ENCODE data around the gene NFIB.

Gene NFIB

DNA sequence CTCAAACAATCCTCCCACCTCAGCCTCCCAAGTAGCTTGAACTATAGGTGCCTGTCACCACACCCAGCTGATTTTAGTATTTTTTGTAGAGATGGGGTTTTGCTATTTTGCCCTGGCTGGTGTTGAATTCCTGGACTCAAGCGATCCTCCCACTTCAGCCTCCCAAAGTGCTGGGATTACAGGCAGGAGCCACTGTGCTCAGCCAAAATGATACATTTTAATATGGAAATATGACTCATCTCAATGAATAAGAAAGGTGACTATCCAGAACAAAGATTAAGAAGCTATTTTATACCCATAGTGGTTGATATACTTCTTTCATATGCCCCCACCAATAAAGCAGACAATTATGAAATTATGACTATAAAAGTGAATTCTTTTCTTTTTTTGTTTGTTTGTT lies 166.2 kb downstream of the NFIB start:
- DNase-seq (ENCODE audit: low read depth in 3 of 3) = no peak

DNA sequence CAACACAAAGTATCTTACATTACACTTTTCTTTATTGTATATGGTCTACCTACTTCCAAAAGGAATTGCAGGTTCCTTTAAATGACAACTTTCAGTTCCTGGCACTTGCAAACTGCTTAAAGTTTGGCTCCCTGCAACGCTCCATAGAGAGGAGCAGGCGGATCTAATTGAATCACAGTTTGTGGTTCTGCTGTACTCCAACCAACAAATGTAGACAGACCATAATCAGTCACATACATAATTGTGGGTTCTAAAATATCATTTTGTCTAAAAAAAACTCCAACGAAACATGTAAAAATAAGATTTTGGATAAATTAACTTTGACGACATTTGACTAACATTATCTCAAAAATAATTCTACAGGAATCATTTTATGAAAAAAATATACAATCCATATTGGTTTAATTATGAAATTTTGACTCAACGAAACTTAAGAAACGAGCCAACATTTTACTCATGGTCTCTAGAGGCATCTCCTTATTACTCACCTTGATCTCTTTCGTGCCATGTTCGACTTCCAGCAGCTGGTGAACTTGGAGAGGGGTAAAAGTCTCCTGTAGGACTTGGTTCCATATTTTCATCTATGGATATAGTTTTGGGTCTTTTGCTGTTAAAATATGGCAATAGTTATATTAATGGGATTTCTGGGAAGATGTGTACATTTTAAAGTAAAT lies 167.6 kb downstream of the NFIB start:
- DNase-seq (ENCODE audit: low read depth in 3 of 3) = no peak

DNA sequence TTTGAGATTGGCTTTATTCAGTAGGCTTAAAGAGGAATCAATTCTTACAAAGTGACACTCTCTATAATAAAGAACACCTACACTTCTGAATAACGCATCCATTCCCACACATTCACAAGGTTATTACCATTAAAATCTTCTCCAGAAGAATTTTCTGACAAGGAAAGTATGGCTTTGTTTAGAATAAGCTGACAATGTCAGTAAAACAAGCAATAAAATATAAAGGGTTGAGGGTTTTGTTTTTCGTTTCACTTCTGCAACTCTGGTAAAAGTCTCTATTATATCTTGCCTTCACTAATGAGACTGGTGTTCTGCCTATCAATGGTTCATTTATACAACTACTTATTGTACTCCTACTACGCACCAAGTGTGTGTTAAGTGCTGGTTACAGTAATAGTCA lies 169.7 kb downstream of the NFIB start:
- DNase-seq (ENCODE audit: low read depth in 3 of 3) = no peak

- DNase-seq (ENCODE audit: low read depth in 3 of 3) = no peak
Measured at GRCh38 chr9:14141699-14142098, 172.2 kb downstream of the NFIB start.

DNA sequence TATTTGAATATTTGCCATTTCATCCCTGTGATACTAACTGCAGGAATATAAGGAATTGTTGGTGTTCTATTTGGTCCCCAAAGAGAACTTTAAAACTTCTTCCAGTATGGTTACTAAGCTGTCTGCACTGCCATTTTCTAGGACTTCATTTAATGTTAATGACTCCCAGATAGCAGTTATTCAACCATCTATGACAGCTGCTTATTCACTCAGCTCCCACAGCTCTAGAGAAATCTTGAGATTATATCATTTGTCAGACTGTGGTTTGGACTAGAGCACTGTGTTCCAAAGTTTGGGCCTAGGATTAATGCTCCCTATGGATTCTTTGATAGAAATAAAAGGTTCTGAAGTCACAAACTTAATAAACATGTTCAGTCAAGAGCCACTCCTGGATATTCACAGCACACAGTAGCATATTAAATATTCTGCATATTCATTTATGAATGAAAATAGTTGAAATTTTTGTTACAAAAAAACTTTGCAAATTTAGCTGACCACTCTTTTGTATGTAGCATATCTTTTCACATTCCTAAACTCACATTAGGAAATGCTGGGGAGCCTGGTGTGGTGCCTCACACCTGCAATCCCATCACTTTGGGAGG lies 173.7 kb downstream of the NFIB start:
- no peak for DNase-seq (ENCODE audit: low read depth in 3 of 3)

- DNase-seq (ENCODE audit: low read depth in 3 of 3) = no peak
Measured at GRCh38 chr9:14139287-14139686, 174.7 kb downstream of the NFIB start.

GRCh38 chr9:14136646-14137370 lies 177.1 kb downstream of the NFIB start:
- DNase-seq (ENCODE audit: low read depth in 3 of 3) = no peak

DNA sequence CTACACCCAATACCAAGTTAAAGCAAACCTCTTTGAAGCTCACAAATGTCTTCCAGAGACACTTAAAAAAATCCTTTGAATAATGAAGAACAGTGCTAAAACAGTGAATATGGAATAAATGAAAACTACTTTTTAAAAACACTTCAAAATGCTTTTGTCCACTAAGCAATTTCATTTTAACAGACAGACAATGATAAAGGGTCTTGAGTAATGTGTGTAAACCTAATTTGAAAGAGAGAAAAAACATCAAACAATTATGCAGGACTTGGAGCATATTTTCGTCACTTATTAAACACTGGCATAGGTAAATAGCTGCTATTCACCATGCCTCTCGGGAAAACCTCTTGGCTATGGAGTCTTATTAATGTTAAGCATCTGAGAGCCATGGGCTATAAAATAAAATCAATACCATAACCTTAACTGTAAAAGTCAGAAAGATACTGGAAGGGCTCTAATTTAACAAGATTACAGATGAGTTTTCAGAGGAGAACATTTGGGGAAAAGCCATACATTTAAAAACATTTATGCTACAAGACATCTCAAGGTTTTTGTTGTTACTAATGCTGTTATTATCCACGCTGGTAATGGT lies 177.8 kb downstream of the NFIB start:
- DNase-seq (ENCODE audit: low read depth in 3 of 3) = no peak

DNA sequence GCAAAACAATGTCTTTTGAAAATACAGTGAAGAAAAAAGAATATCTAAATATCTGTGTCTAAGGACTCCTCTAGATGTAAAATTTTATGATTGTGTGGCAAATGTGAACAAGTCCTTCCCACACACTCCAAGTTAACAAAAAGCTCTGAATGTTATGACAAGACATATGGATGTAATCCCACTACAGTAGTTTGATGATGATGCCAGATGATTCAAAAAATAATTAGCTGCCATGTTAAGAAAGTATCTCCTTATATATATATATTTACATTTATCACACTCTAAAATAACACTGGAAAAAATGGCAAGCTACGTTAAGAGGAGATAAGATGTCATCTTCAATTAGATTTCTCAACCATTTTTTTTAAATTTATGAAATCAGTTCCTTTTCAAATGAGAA lies 178.5 kb downstream of the NFIB start:
- DNase-seq (ENCODE audit: low read depth in 3 of 3) = no peak

GRCh38 chr9:14133394-14133793 lies 180.5 kb downstream of the NFIB start:
- no peak for DNase-seq (ENCODE audit: low read depth in 3 of 3)

DNA sequence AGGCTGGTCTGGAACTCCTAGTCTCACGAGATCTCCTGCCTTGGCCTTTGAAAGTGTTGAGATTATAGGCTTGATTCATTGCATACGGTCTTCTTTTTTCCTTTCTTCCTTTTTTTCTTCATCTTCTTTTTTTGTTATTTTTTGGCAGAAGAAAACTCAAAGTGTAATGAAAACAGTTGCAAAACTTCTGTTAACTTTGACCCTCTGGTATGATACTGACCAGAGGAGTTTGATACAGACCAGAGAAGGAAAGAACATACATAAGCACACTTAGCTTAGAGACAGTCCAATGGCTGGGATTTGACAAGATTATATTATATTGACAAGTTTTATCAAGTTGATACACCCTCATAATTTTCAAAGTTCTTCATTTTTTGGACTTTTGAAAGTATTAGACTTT lies 181.2 kb downstream of the NFIB start:
- DNase-seq (ENCODE audit: low read depth in 3 of 3) = no peak

- no peak for DNase-seq (ENCODE audit: low read depth in 3 of 3)
Measured at GRCh38 chr9:14131356-14132088, 182.4 kb downstream of the NFIB start.

GRCh38 chr9:14127656-14128055 lies 186.3 kb downstream of the NFIB start:
- DNase-seq (ENCODE audit: low read depth in 3 of 3) = no peak

GRCh38 chr9:14119694-14120514 lies 194.0 kb downstream of the NFIB start:
- DNase-seq (ENCODE audit: low read depth in 3 of 3) = no peak

DNA sequence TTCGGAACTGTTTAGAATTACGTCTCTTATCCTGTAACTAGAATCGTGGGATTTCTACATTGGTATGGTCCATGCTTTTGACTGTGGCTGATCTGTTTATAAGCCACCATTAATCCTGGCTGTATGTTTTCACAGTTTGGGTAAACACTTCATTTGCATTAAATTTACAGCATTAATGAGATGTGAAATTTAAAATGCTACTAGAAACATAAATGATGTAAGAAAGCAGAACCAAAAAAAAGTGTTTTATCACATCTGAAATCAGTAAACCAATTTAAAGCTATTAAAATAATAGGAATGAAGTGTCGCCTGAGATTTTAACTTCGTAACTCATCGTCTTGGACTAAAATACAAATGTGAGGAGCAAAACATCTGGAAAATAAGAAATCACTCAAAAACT lies 201.7 kb downstream of the NFIB start:
- no peak for DNase-seq (ENCODE audit: low read depth in 3 of 3)

DNA sequence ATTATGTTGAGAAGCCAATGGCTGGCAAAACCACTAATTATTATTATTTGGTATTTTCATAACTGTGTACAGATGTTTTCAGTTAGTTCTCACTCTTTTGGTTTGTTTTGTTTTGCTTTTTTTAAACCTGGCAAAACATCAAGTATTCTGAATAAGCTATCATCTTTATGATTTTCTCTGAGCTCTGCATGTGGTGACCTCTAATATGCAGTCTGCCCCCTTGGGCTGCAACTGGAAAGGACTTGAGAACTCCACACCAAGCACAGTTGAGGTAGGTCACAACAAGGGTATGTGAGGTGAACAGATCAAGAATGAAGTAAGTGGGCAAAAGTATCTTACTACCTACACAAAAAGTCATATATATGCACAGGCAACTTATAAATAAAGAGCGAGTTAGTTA lies 202.2 kb downstream of the NFIB start:
- DNase-seq (ENCODE audit: low read depth in 3 of 3) = no peak

DNA sequence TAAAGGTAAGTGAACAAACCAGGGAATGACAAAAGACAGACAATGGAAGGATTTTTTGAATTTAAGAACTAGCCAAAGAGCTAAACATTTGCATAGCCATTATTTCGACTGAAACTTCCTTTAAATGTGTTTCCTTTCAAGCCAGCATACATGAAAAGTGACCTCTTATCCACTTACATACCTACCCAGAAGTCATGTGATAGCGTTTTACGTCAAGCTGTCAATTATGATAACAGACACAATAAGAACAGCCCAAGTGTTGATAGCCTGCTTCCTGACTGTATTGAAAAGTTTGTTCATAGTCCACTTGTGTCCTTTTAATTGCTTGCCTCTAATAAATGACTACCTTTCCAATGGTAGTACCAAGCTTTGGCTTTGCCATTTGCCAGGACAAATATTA lies 206.0 kb downstream of the NFIB start:
- DNase-seq (ENCODE audit: low read depth in 3 of 3) = no peak

- DNase-seq (ENCODE audit: low read depth in 3 of 3) = no peak
Measured at GRCh38 chr9:14107495-14107894, 206.4 kb downstream of the NFIB start.

DNA sequence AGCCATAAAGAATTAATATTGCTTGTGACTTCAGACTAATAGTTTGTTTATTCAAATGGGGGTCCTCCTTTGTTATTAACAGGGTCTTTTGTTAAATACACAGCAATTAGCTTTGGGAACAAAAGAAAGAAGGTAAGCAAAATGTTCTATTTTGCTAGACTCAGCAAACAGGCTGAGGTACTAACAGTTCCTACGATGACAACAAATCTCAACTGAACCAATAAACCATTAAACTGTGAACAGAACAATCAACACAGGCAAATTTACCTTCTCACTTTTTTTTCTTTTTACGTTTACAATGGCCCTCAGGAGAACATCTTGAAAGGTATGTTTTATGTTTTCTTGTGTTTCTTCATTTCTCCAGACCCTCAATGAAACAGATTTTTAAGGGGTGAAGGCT lies 207.2 kb downstream of the NFIB start:
- no peak for DNase-seq (ENCODE audit: low read depth in 3 of 3)

DNA sequence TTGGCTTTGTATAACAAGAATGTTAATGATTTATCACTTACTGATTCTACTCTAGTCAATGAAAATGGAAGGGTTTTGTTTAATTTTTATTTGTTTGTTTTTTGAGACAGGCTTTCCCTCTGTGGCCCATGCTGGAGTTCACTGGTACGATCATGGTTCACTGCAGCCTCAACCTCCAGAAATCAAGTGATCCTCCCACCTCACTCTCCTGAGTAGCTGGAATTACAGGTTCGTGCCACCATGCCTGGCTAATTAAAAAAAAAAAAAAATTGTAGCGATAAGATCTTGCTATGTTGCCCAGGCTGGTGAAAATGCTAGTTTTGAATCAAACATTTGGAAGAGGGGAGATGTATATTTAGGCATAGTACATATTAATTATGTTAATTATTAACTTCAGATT lies 209.4 kb downstream of the NFIB start:
- DNase-seq (ENCODE audit: low read depth in 3 of 3) = no peak

GRCh38 chr9:14103115-14103514 lies 210.8 kb downstream of the NFIB start:
- no peak for DNase-seq (ENCODE audit: low read depth in 3 of 3)
